Activated CD4-positive, alpha-beta T cell treated with anti-CD3 and anti-CD28 coated beads, Interleukin-2, amount 50 U/mL, for 1 hour (primary cell): ENCODE measurements around the gene MUC12.
"Not testable (repeated sequence)": the region's sequence is repeated elsewhere in the genome, so short reads cannot be mapped to it uniquely, and the experiment has no call there.

ENCODE experiments used
- DNase-seq: peaks from one replicate; pipeline ENCODE4 v3.0.0-alpha.2; 2020

Gene MUC12

GRCh38 chr7:100957832-100958421 is 11.4 kb upstream of the MUC12 start:
- no peak for DNase-seq

GRCh38 chr7:100959894-100960293 is 9.5 kb upstream of the MUC12 start:
- no peak for DNase-seq

- no peak for DNase-seq
Observed at GRCh38 chr7:100962537-100962936, 6.8 kb upstream of the MUC12 start.

- DNase-seq = no peak
Observed at GRCh38 chr7:100963386-100963785, 6.0 kb upstream of the MUC12 start.

- no peak for DNase-seq
Observed at GRCh38 chr7:100963874-100964273, 5.5 kb upstream of the MUC12 start.

- no peak for DNase-seq
Observed at GRCh38 chr7:100964630-100965029, 4.7 kb upstream of the MUC12 start.

- DNase-seq = no peak
Observed at GRCh38 chr7:100965045-100965722, 4.2 kb upstream of the MUC12 start.

GRCh38 chr7:100965723-100966541 is 3.4 kb upstream of the MUC12 start:
- peak; percentile 74 for DNase-seq

GRCh38 chr7:100966542-100967291 is 2.6 kb upstream of the MUC12 start:
- no peak for DNase-seq

GRCh38 chr7:100967292-100967863 is 2.0 kb upstream of the MUC12 start:
- no peak for DNase-seq

- DNase-seq = no peak
Observed at GRCh38 chr7:100968031-100968430, 1.3 kb upstream of the MUC12 start.

GRCh38 chr7:100968650-100969049 is 715 bp upstream of the MUC12 start:
- DNase-seq = no peak

- no peak for DNase-seq
Observed at GRCh38 chr7:100971111-100972001, 2.0 kb downstream of the MUC12 start.

- no peak for DNase-seq
Observed at GRCh38 chr7:100972002-100972347, 2.6 kb downstream of the MUC12 start.

- DNase-seq = no peak
Observed at GRCh38 chr7:100974021-100974420, 4.7 kb downstream of the MUC12 start.

GRCh38 chr7:100975371-100975821 is 6.0 kb downstream of the MUC12 start:
- DNase-seq = no peak

GRCh38 chr7:100978300-100978699 is 8.9 kb downstream of the MUC12 start:
- DNase-seq = no peak

GRCh38 chr7:100983451-100984187 is 14.3 kb downstream of the MUC12 start:
- no peak for DNase-seq

- not testable (repeated sequence) for DNase-seq
Observed at GRCh38 chr7:100984241-100984918, 15.0 kb downstream of the MUC12 start.

GRCh38 chr7:100985033-100985797 is 15.8 kb downstream of the MUC12 start:
- not testable (repeated sequence) for DNase-seq
